Uterus (tissue), 4 donors: Measurements from ENCODE around the gene ZNF428. TPM values are rescaled to one million over a fixed set of nuclear protein-coding genes. Genes with fewer than 3 reads are reported as not detected.

Experiments
- DNase-seq, 2 donors: peaks; one replicate each; pipeline ENCODE4 v3.0.0-alpha.2; 2019 to 2020
- H3K27ac ChIP-seq, 2 donors: fragments of 200-600 bp; sonication (generic); 1 replicate in 1 of 2; 2 replicates in 1 of 2; pipeline ENCODE4 v1.5.1; 2016 to 2018
- H3K27me3 ChIP-seq, 2 donors: fragments of 200-600 bp; sonication (generic); one replicate each; pipeline ENCODE4 v1.5.1; 2018 to 2019; ENCODE audit warnings: control low read depth in 1 of 2
- H3K36me3 ChIP-seq, 2 donors: fragments of 200-600 bp; sonication (generic); one replicate each; pipeline ENCODE4 v1.5.1; 2019; ENCODE audit warnings: control low read depth in 1 of 2
- H3K4me1 ChIP-seq, 2 donors: fragments of 200-600 bp; sonication (generic); one replicate each; pipeline ENCODE4 v1.5.1; 2018 to 2019; ENCODE audit warnings: control low read depth in 1 of 2
- H3K4me3 ChIP-seq, 2 donors: fragments of 200-600 bp; sonication (generic); 1 replicate in 1 of 2; 2 replicates in 1 of 2; pipeline ENCODE4 v1.5.1; 2018 to 2019; ENCODE audit warnings: mild to moderate bottlenecking in 1 of 2
- H3K9me3 ChIP-seq, 2 donors: fragments of 200-600 bp; sonication (generic); one replicate each; pipeline ENCODE4 v1.5.1; 2019; ENCODE audit warnings: control low read depth in 1 of 2
- CTCF ChIP-seq, 4 experiments: fragments of 200-600 bp in 2 of 4; fragments of 450-650 bp in 2 of 4; sonication (generic) in 2 of 4; IDR thresholded peaks; one replicate each; pipeline ENCODE4 v1.5.1; 2016 to 2019; ENCODE audit warnings: antibody characterized with exemption in 4 of 4, mild to moderate bottlenecking in 2 of 4, moderate library complexity in 1 of 4
- POLR2A ChIP-seq, 2 donors: fragments of 450-650 bp; IDR thresholded peaks; one replicate each; pipeline ENCODE4 v1.6.1; 2016; ENCODE audit warnings: antibody characterized with exemption in 2 of 2, mild to moderate bottlenecking in 1 of 2, moderate library complexity in 1 of 2
- intact Hi-C: fragments of 100-400 bp; cut with DNase I; formaldehyde crosslinking; loops from one replicate; pipeline ENCODE4 v1.15.1; 2023; ENCODE audit warnings: low total_unique reads
- total RNA-seq, 4 donors: library from RNA; depleted of rRNA in 3 of 4; stranded (reverse); fragments of >200 nt in 3 of 4; gene quantifications; one replicate each; pipeline versions ENCODE4 v1.1.0 to v1.2.4, GENCODE V29; 2014 to 2023
- donor health status: DM: yes; HTN: yes; CAD: no.

ZNF428 gene
- total RNA-seq, 4 donors from 2014 or later, result 1.5 to 83.3 (median 44.5) TPM

DNA sequence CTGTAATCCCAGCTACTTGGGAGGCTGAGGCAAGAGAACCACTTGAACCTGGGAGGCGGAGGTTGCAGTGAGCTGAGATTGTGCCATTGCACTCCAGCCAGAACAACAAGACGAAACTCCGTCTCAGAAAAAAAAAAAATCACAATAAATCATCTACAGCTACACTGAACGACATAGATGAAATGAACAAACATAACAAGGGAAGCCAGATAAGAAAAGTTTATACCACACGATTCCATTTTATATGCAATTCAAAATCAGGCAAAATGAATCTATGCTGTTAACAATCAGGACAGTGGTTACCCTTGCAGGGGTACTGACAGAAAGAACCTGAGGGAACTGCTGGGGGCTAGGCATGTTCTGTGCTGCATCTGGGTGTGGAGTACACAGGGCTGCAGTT is 49.8 kb downstream of the ZNF428 start:
- no peak for DNase-seq
- H3K9me3 ChIP-seq, result no peaks in the 10 kb centered on the region
- no peaks in the 10 kb centered on the region for H3K27me3 ChIP-seq
- intact Hi-C loops, result no loop called here
- H3K4me1 ChIP-seq, result peaks cover 0 to 5% of the 10 kb centered on the region in 2 donors
- no peak overlapping the region for H3K27ac ChIP-seq
- H3K36me3 ChIP-seq, result no peaks in the 10 kb centered on the region
- H3K4me3 ChIP-seq, result no peak overlapping the region
- TF ChIP-seq CTCF (IDR thresholded peaks at IDR 0.05) (no peak), POLR2A (IDR thresholded peaks at IDR 0.05) (no peak)

GRCh38 chr19:43564800-43565199 is 54.6 kb downstream of the ZNF428 start:
- no peak overlapping the region for H3K4me3 ChIP-seq
- intact Hi-C loops, result no loop called here
- no peaks in the 10 kb centered on the region for H3K27me3 ChIP-seq
- peaks cover 0 to 7% of the 10 kb centered on the region in 2 donors for H3K4me1 ChIP-seq
- H3K9me3 ChIP-seq, result no peaks in the 10 kb centered on the region
- H3K27ac ChIP-seq, result no peak overlapping the region
- H3K36me3 ChIP-seq, result no peaks in the 10 kb centered on the region
- no peak for TF ChIP-seq CTCF (IDR thresholded peaks at IDR 0.05)
- no peak for TF ChIP-seq POLR2A (IDR thresholded peaks at IDR 0.05)
- DNase-seq, result no peak

DNA sequence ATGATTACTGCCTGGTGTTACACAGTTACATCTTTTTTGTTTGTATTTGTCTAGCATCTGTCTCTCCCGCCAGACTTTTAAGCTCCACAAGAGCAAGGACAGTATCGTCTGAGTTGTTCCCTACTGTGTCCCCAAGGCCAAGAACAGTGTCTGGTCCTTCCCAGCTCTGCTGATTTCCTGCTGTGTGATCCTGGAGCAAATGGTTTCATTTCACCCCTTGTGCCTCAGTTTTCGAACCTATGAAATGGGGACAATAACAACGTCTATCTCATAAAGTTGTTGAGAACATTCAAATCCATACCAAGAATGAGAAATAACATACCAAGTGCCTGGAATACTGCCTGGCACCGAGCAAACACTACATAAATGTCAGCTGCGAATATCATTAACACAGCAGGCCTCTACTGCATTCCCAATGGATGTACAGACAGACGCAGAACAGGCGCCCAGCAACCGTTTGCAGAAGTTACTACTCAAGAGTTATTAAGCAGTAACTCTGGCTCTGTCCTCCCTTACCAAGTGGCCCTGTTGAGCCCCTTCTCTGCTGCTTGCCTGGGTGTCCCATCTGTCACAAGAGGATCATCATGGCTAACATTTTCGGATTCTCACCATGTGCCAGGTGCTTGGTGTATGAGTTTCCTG is 55.5 kb downstream of the ZNF428 start:
- H3K27ac ChIP-seq, result no peak overlapping the region

DNA sequence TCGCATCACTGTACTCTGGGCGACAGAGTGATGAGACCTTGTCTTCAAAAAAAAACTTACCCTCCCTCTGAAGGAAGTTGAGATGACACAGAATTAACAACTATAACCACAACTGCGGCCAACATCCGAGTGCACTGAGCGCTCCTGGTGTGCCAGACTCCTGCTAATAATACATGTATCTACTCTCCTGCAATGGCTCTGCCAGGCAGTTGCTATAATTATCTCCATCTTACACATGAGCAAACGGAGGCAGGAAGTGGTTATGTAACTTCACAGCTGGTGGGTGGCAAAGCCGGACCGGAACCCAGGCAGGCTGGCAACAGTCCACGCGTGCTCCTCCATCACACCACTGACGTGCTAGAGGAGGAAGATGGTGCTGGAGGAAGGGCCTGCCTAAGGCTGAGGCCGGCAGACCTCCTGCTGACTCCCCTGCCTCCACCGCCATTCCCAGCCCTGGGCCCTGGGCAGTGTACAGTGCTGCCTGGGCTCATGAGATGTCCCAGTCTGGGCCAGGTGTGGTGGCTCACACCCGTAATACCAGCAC is 56.7 kb downstream of the ZNF428 start:
- intact Hi-C loops, result no loop called here
- H3K27ac ChIP-seq, result no peak overlapping the region

More for the DNA sequence above, 55.5 kb downstream of the ZNF428 start:
- Histone ChIP-seq H3K4me1 (peaks cover 0 to 7% of the 10 kb centered on the region in 2 donors), H3K9me3 (no peaks in the 10 kb centered on the region), H3K27me3 (no peaks in the 10 kb centered on the region), H3K4me3 (no peak overlapping the region), H3K36me3 (no peaks in the 10 kb centered on the region)
- intact Hi-C loops, result no loop called here
- no peak for DNase-seq
- TF ChIP-seq CTCF (IDR thresholded peaks at IDR 0.05) (no peak), POLR2A (IDR thresholded peaks at IDR 0.05) (no peak)

More for the DNA sequence above, 56.7 kb downstream of the ZNF428 start:
- DNase-seq, result peak; percentile 36 to 49
- Histone ChIP-seq H3K9me3 (no peaks in the 10 kb centered on the region), H3K4me3 (no peak overlapping the region), H3K36me3 (no peaks in the 10 kb centered on the region), H3K4me1 (peaks cover 0 to 7% of the 10 kb centered on the region in 2 donors), H3K27me3 (no peaks in the 10 kb centered on the region)
- no peak for TF ChIP-seq POLR2A (IDR thresholded peaks at IDR 0.05)
- no peak for TF ChIP-seq CTCF (IDR thresholded peaks at IDR 0.05)
